Measurements from ENCODE around the gene DACT1. TPM values are rescaled to one million over a fixed set of nuclear protein-coding genes. Genes with fewer than 3 reads are reported as not detected.

DACT1 gene
- polyA plus RNA-seq, 2 donors, result 0.14 to 0.65 TPM

DNA sequence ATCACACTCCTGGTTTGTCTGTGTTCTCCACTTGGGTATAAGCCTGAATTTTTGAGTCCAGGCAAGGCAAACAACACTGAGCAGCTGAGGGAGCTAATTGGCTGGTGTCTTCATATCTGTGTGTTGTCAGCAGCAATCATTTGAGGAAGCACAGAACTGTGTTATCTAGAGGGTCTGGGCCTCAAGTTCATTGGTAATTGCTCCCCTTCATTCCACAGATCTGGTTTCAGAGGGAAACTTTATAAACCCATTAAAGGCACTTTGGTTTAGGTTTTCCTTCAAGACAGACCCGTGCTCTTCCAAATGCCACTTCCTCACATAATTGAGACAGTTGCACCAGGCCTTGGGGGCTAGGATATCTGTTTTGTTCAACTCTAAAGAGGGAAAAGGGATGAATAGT lies 5.6 kb downstream of the DACT1 start:
- 57 to 59% methylated on average over 1 of the region's 1 CpG for WGBS, 2 donors
- no peaks in the 10 kb centered on the region for H3K9me3 ChIP-seq (ENCODE audit: control insufficient read depth in 2 of 2, insufficient read depth in 1 of 2, low read depth in 1 of 2, low read length in 1 of 2)

DNA sequence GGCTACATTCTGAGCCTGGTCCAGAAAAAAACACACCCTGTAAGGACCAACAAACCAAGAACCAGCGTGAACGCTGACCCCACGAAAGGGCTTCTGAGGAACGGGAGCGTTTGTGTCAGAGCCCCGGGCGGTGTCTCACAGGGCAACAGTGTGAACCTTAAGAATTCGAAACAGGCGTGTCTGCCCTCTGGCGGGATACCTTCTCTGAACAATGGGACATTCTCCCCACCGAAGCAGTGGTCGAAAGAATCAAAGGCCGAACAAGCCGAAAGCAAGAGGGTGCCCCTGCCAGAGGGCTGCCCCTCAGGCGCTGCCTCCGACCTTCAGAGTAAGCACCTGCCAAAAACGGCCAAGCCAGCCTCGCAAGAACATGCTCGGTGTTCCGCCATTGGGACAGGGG lies 7.9 kb downstream of the DACT1 start:
- H3K9me3 ChIP-seq (ENCODE audit: control insufficient read depth in 2 of 2, insufficient read depth in 1 of 2, low read depth in 1 of 2, low read length in 1 of 2), result no peaks in the 10 kb centered on the region
- H3K36me3 ChIP-seq (ENCODE audit: control insufficient read depth in 2 of 2, insufficient read depth in 2 of 2, low read length in 1 of 2), result no peaks in the 10 kb centered on the region
- H3K27ac ChIP-seq (ENCODE audit: low read depth in 2 of 2, low read length in 1 of 2), result no peak overlapping the region
- no peaks in the 10 kb centered on the region for H3K4me1 ChIP-seq (ENCODE audit: control insufficient read depth in 2 of 2, insufficient read depth in 2 of 2, low read length in 1 of 2)
- no peak overlapping the region for H3K4me3 ChIP-seq (ENCODE audit: low read depth in 1 of 2, low read length in 2 of 2)
- WGBS, 2 donors, result 95 to 97% methylated on average over 20 of the region's 20 CpGs
- H3K27me3 ChIP-seq (ENCODE audit: control insufficient read depth in 1 of 2, insufficient read depth in 2 of 2, low read length in 2 of 2), result no peaks in the 10 kb centered on the region

More for the DNA sequence above, 5.6 kb downstream of the DACT1 start:
- no peaks in the 10 kb centered on the region for H3K36me3 ChIP-seq (ENCODE audit: control insufficient read depth in 2 of 2, insufficient read depth in 2 of 2, low read length in 1 of 2)
- no peak overlapping the region for H3K27ac ChIP-seq (ENCODE audit: low read depth in 2 of 2, low read length in 1 of 2)
- no peaks in the 10 kb centered on the region for H3K27me3 ChIP-seq (ENCODE audit: control insufficient read depth in 1 of 2, insufficient read depth in 2 of 2, low read length in 2 of 2)
- H3K4me1 ChIP-seq (ENCODE audit: control insufficient read depth in 2 of 2, insufficient read depth in 2 of 2, low read length in 1 of 2), result peaks cover 3% of the 10 kb centered on the region in 2 donors
- H3K4me3 ChIP-seq (ENCODE audit: low read depth in 1 of 2, low read length in 2 of 2), result no peak overlapping the region

DNA sequence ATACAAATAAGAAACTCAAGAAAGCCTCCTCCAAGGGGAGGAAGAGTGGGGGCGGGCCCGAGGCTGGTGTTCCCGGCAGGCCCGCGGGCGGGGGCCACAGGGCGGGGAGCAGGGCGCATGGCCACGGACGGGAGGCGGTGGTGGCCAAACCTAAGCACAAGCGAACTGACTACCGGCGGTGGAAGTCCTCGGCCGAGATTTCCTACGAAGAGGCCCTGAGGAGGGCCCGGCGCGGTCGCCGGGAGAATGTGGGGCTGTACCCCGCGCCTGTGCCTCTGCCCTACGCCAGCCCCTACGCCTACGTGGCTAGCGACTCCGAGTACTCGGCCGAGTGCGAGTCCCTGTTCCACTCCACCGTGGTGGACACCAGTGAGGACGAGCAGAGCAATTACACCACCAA lies 8.7 kb downstream of the DACT1 start:
- Histone ChIP-seq H3K4me3 (ENCODE audit: low read depth in 1 of 2, low read length in 2 of 2) (no peak overlapping the region), H3K27me3 (ENCODE audit: control insufficient read depth in 1 of 2, insufficient read depth in 2 of 2, low read length in 2 of 2) (no peaks in the 10 kb centered on the region), H3K36me3 (ENCODE audit: control insufficient read depth in 2 of 2, insufficient read depth in 2 of 2, low read length in 1 of 2) (no peaks in the 10 kb centered on the region), H3K27ac (ENCODE audit: low read depth in 2 of 2, low read length in 1 of 2) (no peak overlapping the region), H3K9me3 (ENCODE audit: control insufficient read depth in 2 of 2, insufficient read depth in 1 of 2, low read depth in 1 of 2, low read length in 1 of 2) (no peaks in the 10 kb centered on the region), H3K4me1 (ENCODE audit: control insufficient read depth in 2 of 2, insufficient read depth in 2 of 2, low read length in 1 of 2) (no peaks in the 10 kb centered on the region)
- WGBS, 2 donors, result 95 to 96% methylated on average over 31 to 34 of the region's 34 CpGs

DNA sequence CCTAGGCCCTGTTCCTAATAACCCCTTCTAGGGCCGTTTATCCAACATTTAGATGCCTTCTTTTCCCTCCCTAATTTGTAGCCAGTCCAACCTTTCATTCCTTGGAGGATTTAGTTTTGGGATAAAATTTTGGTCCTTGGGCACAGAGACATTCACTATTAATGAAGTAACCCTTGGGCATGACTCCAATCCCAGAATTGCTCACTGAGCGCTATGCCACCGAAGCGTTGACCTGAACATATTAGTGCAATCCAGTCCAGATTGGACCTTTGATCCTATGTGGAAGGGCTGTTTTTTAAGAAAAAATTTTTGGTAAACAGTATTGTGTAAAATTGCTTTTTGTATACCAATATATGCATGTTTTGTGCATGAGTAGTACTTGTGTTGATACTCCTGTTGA lies 10.0 kb downstream of the DACT1 start:
- no peaks in the 10 kb centered on the region for H3K4me1 ChIP-seq (ENCODE audit: control insufficient read depth in 2 of 2, insufficient read depth in 2 of 2, low read length in 1 of 2)
- WGBS, 2 donors, result 79 to 86% methylated on average over 4 of the region's 4 CpGs

DNA sequence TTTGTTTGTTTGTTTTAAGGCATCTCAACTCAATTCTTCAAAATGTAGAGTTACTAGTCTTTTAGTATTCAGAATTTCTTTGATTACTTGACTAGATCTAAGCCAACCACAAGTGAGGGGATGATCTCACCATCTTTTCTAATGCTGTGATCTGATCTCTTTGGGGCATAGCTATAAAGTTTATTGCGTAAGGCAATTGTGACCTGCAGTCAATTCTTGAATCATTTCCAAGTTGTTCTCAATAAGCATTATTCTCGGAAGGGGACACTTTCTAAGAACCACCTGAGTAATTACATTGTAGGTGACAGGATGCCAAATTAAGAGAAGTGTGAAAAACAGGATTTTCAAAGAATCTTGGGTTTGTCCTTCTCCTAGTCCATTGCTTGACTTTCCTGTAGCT lies 13.1 kb downstream of the DACT1 start:
- WGBS, 2 donors, result 60 to 77% methylated on average over 2 of the region's 2 CpGs
- Histone ChIP-seq H3K36me3 (ENCODE audit: control insufficient read depth in 2 of 2, insufficient read depth in 2 of 2, low read length in 1 of 2) (no peaks in the 10 kb centered on the region), H3K4me1 (ENCODE audit: control insufficient read depth in 2 of 2, insufficient read depth in 2 of 2, low read length in 1 of 2) (no peaks in the 10 kb centered on the region), H3K27ac (ENCODE audit: low read depth in 2 of 2, low read length in 1 of 2) (no peak overlapping the region), H3K9me3 (ENCODE audit: control insufficient read depth in 2 of 2, insufficient read depth in 1 of 2, low read depth in 1 of 2, low read length in 1 of 2) (no peaks in the 10 kb centered on the region), H3K4me3 (ENCODE audit: low read depth in 1 of 2, low read length in 2 of 2) (no peak overlapping the region), H3K27me3 (ENCODE audit: control insufficient read depth in 1 of 2, insufficient read depth in 2 of 2, low read length in 2 of 2) (no peaks in the 10 kb centered on the region)

More for the DNA sequence above, 10.0 kb downstream of the DACT1 start:
- no peaks in the 10 kb centered on the region for H3K36me3 ChIP-seq (ENCODE audit: control insufficient read depth in 2 of 2, insufficient read depth in 2 of 2, low read length in 1 of 2)
- H3K4me3 ChIP-seq (ENCODE audit: low read depth in 1 of 2, low read length in 2 of 2), result no peak overlapping the region
- no peak overlapping the region for H3K27ac ChIP-seq (ENCODE audit: low read depth in 2 of 2, low read length in 1 of 2)
- H3K9me3 ChIP-seq (ENCODE audit: control insufficient read depth in 2 of 2, insufficient read depth in 1 of 2, low read depth in 1 of 2, low read length in 1 of 2), result no peaks in the 10 kb centered on the region
- H3K27me3 ChIP-seq (ENCODE audit: control insufficient read depth in 1 of 2, insufficient read depth in 2 of 2, low read length in 2 of 2), result no peaks in the 10 kb centered on the region

- H3K27ac ChIP-seq (ENCODE audit: low read depth in 2 of 2, low read length in 1 of 2), result no peak overlapping the region
- WGBS, 2 donors, result 64 to 70% methylated on average over 3 of the region's 3 CpGs
- no peaks in the 10 kb centered on the region for H3K36me3 ChIP-seq (ENCODE audit: control insufficient read depth in 2 of 2, insufficient read depth in 2 of 2, low read length in 1 of 2)
- H3K4me3 ChIP-seq (ENCODE audit: low read depth in 1 of 2, low read length in 2 of 2), result no peak overlapping the region
- no peaks in the 10 kb centered on the region for H3K27me3 ChIP-seq (ENCODE audit: control insufficient read depth in 1 of 2, insufficient read depth in 2 of 2, low read length in 2 of 2)
- H3K4me1 ChIP-seq (ENCODE audit: control insufficient read depth in 2 of 2, insufficient read depth in 2 of 2, low read length in 1 of 2), result no peaks in the 10 kb centered on the region
- no peaks in the 10 kb centered on the region for H3K9me3 ChIP-seq (ENCODE audit: control insufficient read depth in 2 of 2, insufficient read depth in 1 of 2, low read depth in 1 of 2, low read length in 1 of 2)
Observed at GRCh38 chr14:58656671-58657411, 19.1 kb downstream of the DACT1 start.

DNA sequence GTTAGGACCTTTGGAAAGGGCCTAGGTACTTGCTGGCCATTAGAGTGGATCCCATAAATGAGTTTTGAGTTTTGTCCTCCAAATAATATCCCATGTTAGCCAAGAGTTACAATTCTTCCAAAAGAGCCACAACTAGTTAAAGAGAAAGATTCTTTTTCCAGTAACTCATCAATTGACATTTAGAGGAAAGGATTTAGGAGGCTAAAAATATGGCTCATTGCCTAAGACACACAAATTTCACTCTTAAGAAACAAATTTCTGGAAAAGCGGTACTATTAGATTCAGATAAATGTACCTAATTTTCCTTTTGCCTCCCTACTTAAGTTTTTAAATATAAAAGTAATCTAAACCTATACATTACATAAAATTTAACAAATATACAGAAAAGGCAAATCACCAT lies 21.3 kb downstream of the DACT1 start:
- no peaks in the 10 kb centered on the region for H3K4me1 ChIP-seq (ENCODE audit: control insufficient read depth in 2 of 2, insufficient read depth in 2 of 2, low read length in 1 of 2)
- no peak overlapping the region for H3K4me3 ChIP-seq (ENCODE audit: low read depth in 1 of 2, low read length in 2 of 2)
- no peaks in the 10 kb centered on the region for H3K36me3 ChIP-seq (ENCODE audit: control insufficient read depth in 2 of 2, insufficient read depth in 2 of 2, low read length in 1 of 2)
- no peaks in the 10 kb centered on the region for H3K27me3 ChIP-seq (ENCODE audit: control insufficient read depth in 1 of 2, insufficient read depth in 2 of 2, low read length in 2 of 2)
- WGBS, 2 donors, result 85 to 91% methylated on average over 1 of the region's 1 CpG
- H3K27ac ChIP-seq (ENCODE audit: low read depth in 2 of 2, low read length in 1 of 2), result no peak overlapping the region
- no peaks in the 10 kb centered on the region for H3K9me3 ChIP-seq (ENCODE audit: control insufficient read depth in 2 of 2, insufficient read depth in 1 of 2, low read depth in 1 of 2, low read length in 1 of 2)

DNA sequence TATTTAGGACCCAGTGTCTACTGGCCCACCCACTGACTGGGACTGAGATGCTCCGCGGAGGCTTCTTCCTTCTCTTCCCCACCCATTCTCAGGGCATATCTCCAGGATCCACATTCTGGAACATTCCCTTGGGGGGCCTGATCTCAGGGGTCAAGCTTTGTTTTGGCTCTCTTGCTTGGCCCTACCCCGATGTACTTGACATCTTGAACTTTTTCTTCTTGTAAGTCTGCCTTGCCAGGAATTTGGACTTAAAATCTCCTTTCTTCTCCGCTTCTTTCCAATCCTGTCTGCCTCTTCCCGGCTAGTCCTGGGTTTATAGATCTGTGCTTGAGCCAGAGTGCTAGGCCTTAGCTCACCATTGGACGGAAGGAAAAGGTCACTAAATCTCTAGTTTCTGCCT lies 22.1 kb downstream of the DACT1 start:
- Histone ChIP-seq H3K36me3 (ENCODE audit: control insufficient read depth in 2 of 2, insufficient read depth in 2 of 2, low read length in 1 of 2) (no peaks in the 10 kb centered on the region), H3K27ac (ENCODE audit: low read depth in 2 of 2, low read length in 1 of 2) (no peak overlapping the region), H3K27me3 (ENCODE audit: control insufficient read depth in 1 of 2, insufficient read depth in 2 of 2, low read length in 2 of 2) (no peaks in the 10 kb centered on the region), H3K4me1 (ENCODE audit: control insufficient read depth in 2 of 2, insufficient read depth in 2 of 2, low read length in 1 of 2) (no peaks in the 10 kb centered on the region), H3K4me3 (ENCODE audit: low read depth in 1 of 2, low read length in 2 of 2) (no peak overlapping the region), H3K9me3 (ENCODE audit: control insufficient read depth in 2 of 2, insufficient read depth in 1 of 2, low read depth in 1 of 2, low read length in 1 of 2) (no peaks in the 10 kb centered on the region)
- WGBS, 2 donors, result 75 to 79% methylated on average over 6 of the region's 6 CpGs

DNA sequence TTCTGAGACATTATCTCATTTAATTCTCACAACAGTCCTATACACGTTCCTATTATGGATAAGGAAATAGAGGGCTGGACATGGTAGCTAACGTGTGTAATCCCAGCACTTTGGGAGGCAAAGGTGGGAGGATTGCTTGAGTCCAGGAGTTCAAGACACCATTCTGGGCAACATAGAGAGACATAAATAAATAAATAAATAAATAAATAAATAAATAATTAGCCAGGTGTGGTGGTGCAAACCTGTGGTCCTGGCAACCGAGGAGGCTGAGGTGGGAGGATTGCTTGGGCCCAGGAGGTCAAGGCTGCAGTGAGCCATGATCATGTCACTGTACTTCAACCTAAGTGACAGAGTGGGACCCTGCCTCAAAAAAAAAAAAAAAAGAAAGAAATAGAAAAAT lies 22.6 kb downstream of the DACT1 start:
- no peaks in the 10 kb centered on the region for H3K36me3 ChIP-seq (ENCODE audit: control insufficient read depth in 2 of 2, insufficient read depth in 2 of 2, low read length in 1 of 2)
- no peaks in the 10 kb centered on the region for H3K9me3 ChIP-seq (ENCODE audit: control insufficient read depth in 2 of 2, insufficient read depth in 1 of 2, low read depth in 1 of 2, low read length in 1 of 2)
- no peak overlapping the region for H3K4me3 ChIP-seq (ENCODE audit: low read depth in 1 of 2, low read length in 2 of 2)
- WGBS, 2 donors, result 87 to 90% methylated on average over 3 of the region's 3 CpGs
- no peaks in the 10 kb centered on the region for H3K4me1 ChIP-seq (ENCODE audit: control insufficient read depth in 2 of 2, insufficient read depth in 2 of 2, low read length in 1 of 2)
- H3K27me3 ChIP-seq (ENCODE audit: control insufficient read depth in 1 of 2, insufficient read depth in 2 of 2, low read length in 2 of 2), result no peaks in the 10 kb centered on the region
- no peak overlapping the region for H3K27ac ChIP-seq (ENCODE audit: low read depth in 2 of 2, low read length in 1 of 2)

DNA sequence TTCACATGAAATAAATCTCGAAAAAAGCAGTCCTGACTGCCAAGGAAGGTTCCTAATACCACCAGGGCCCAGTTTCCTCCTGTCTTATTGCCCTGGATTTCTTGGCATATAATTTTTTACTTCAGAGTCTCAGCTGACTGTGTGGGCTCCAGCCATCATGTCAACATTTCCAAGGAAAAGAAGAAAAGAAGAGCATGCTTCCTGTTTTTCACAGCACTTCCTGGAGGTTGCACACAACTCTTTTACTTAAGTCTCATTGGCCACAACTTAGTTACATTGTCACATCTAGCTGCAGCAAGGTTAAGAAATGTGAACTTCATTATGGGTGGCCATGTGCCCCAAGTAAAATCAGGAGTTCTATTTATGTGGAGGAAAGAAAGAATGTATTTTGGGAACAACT lies 24.3 kb downstream of the DACT1 start:
- Histone ChIP-seq H3K9me3 (ENCODE audit: control insufficient read depth in 2 of 2, insufficient read depth in 1 of 2, low read depth in 1 of 2, low read length in 1 of 2) (no peaks in the 10 kb centered on the region), H3K4me1 (ENCODE audit: control insufficient read depth in 2 of 2, insufficient read depth in 2 of 2, low read length in 1 of 2) (no peaks in the 10 kb centered on the region), H3K4me3 (ENCODE audit: low read depth in 1 of 2, low read length in 2 of 2) (no peak overlapping the region), H3K36me3 (ENCODE audit: control insufficient read depth in 2 of 2, insufficient read depth in 2 of 2, low read length in 1 of 2) (no peaks in the 10 kb centered on the region), H3K27ac (ENCODE audit: low read depth in 2 of 2, low read length in 1 of 2) (no peak overlapping the region), H3K27me3 (ENCODE audit: control insufficient read depth in 1 of 2, insufficient read depth in 2 of 2, low read length in 2 of 2) (no peaks in the 10 kb centered on the region)
- 68 to 76% methylated on average over 1 of the region's 1 CpG for WGBS, 2 donors
